SK-N-SH (cell line): ENCODE results near the gene RAVER2. TPM values are rescaled to one million over a fixed set of nuclear protein-coding genes. Genes with fewer than 3 reads are reported as not detected.

Source experiments
- CTCF ChIA-PET: fragments of 300-600, 350-600 bp; formaldehyde crosslinking; extraction: SDS; loops from one replicate; lab custom pipeline; 2021; lab: Yijun Ruan, JAX
- POLR2A ChIA-PET: fragments of 350-600 bp; sonication (Branson Sonifier 250); formaldehyde crosslinking; extraction: SDS; loops from one replicate; lab custom pipeline; 2020; ENCODE audit warnings: antibody characterized with exemption, inconsistent platforms; lab: Yijun Ruan, JAX
- DNase-seq: peaks from one replicate; pipeline ENCODE4 v3.0.0; 2012
- H2AFZ ChIP-seq: fragments of 200-600 bp; sonication (generic); 2 replicates; pipeline ENCODE4 v1.8.1; 2016; ENCODE audit warnings: antibody characterized with exemption, mild to moderate bottlenecking, low read depth
- H3F3A ChIP-seq: fragments of 200-600 bp; sonication (generic); replicated peaks from 2 replicates; pipeline ENCODE3; 2016; ENCODE audit warnings: antibody characterized with exemption, mild to moderate bottlenecking; ENCODE audit not compliant: insufficient read depth
- H3K27ac ChIP-seq, 2 experiments: fragments of 200-500 bp in 1 of 2; fragments of 200-600 bp in 1 of 2; sonication (Bioruptor generic) in 1 of 2; sonication (generic), shearing (Covaris generic) in 1 of 2; 2 replicates each; pipeline versions ENCODE4 v1.5.1 to v1.6.1; 2014 to 2016; ENCODE audit warnings: low read depth in 2 of 2, inconsistent platforms in 1 of 2, low read length in 1 of 2, mild to moderate bottlenecking in 1 of 2, mixed read lengths in 1 of 2
- H3K27me3 ChIP-seq: fragments of 200-600 bp; sonication (generic), shearing (Covaris generic); 2 replicates; pipeline ENCODE4 v1.6.1; 2016; ENCODE audit warnings: mixed run types; ENCODE audit not compliant: insufficient read depth
- H3K36me3 ChIP-seq, 2 experiments: fragments of 200-500 bp in 1 of 2; fragments of 200-600 bp in 1 of 2; sonication (Bioruptor generic) in 1 of 2; sonication (generic) in 1 of 2; replicated peaks in 1 of 2; 2 replicates each; pipeline versions ENCODE3 to v1.5.1; 2014 to 2016; ENCODE audit warnings: low read length in 1 of 2, mild to moderate bottlenecking in 1 of 2; ENCODE audit not compliant: insufficient read depth in 2 of 2, control insufficient read depth in 1 of 2
- H3K4me1 ChIP-seq, 2 experiments: fragments of 200-500 bp in 1 of 2; fragments of 200-600 bp in 1 of 2; sonication (Bioruptor generic) in 1 of 2; sonication (generic), shearing (Covaris generic) in 1 of 2; 2 replicates each; pipeline versions ENCODE4 v1.5.1 to v1.6.1; 2014 to 2016; ENCODE audit warnings: low read depth in 1 of 2, low read length in 1 of 2, mixed run types in 1 of 2; ENCODE audit not compliant: insufficient read depth in 2 of 2, control insufficient read depth in 1 of 2
- H3K4me2 ChIP-seq: fragments of 200-600 bp; sonication (generic), shearing (Covaris generic); 2 replicates; pipeline ENCODE4 v1.6.1; 2017; ENCODE audit warnings: mixed run types
- H3K4me3 ChIP-seq, 2 experiments: fragments of 200-500 bp in 1 of 2; fragments of 200-600 bp in 1 of 2; sonication (Bioruptor generic) in 1 of 2; sonication (generic), shearing (Covaris generic) in 1 of 2; 2 replicates each; pipeline versions ENCODE4 v1.5.1 to v1.8.1; 2014 to 2016; ENCODE audit warnings: low read depth in 2 of 2, inconsistent platforms in 1 of 2, low read length in 1 of 2, mild to moderate bottlenecking in 1 of 2, mixed read lengths in 1 of 2, moderate library complexity in 1 of 2
- H3K79me2 ChIP-seq: fragments of 200-600 bp; sonication (generic); 2 replicates; pipeline ENCODE4 v1.8.1; 2017; ENCODE audit warnings: mild to moderate bottlenecking; ENCODE audit not compliant: insufficient read depth
- H3K9ac ChIP-seq: fragments of 200-600 bp; sonication (generic); 2 replicates; pipeline ENCODE4 v1.6.1; 2017; ENCODE audit warnings: mixed run types
- H3K9me2 ChIP-seq: fragments of 200-600 bp; sonication (generic); 2 replicates; pipeline ENCODE4 v1.6.1; 2017; ENCODE audit warnings: mixed run types
- H3K9me3 ChIP-seq: fragments of 200-600 bp; sonication (generic); 2 replicates; pipeline ENCODE4 v1.6.1; 2017; ENCODE audit warnings: mixed run types, mild to moderate bottlenecking, moderate library complexity
- H4K20me1 ChIP-seq: fragments of 200-600 bp; sonication (generic); 2 replicates; pipeline ENCODE4 v1.6.1; 2017; ENCODE audit warnings: mild to moderate bottlenecking, mixed run types; ENCODE audit not compliant: insufficient read depth
- CHD2 ChIP-seq: fragments of 150-350 bp; IDR thresholded peaks from 2 replicates; pipeline ENCODE4 v1.6.1; 2018; ENCODE audit warnings: low read length; ENCODE audit not compliant: partially characterized antibody
- EZH2phosphoT487 ChIP-seq: fragments of 200-600 bp; sonication (generic); IDR thresholded peaks from 2 replicates; pipeline ENCODE4 v1.6.1; 2017; ENCODE audit warnings: low read depth, mixed run types, mild to moderate bottlenecking, antibody characterized with exemption, moderate library complexity, borderline replicate concordance
- FOXJ3 ChIP-seq: sonication (generic); formaldehyde crosslinking; IDR thresholded peaks from 2 replicates; pipeline ENCODE4 v1.5.1; 2020; ENCODE audit warnings: mild to moderate bottlenecking, missing genetic modification reagents
- GABPA ChIP-seq: IDR thresholded peaks from 2 replicates; pipeline ENCODE4 v1.4.0; 2012; ENCODE audit warnings: low read depth, mild to moderate bottlenecking
- JUND ChIP-seq: IDR thresholded peaks from 2 replicates; pipeline ENCODE4 v1.4.0; 2012
- NRF1 ChIP-seq: IDR thresholded peaks from 2 replicates; pipeline ENCODE4 v1.6.1; 2012; ENCODE audit warnings: low read depth, mild to moderate bottlenecking, low read length
- POLR2AphosphoS5 ChIP-seq: IDR thresholded peaks from 2 replicates; pipeline ENCODE4 v1.6.1; 2012; ENCODE audit warnings: low read depth, low read length
- RFX5 ChIP-seq: IDR thresholded peaks from 2 replicates; pipeline ENCODE4 v1.6.1; 2012; ENCODE audit warnings: mild to moderate bottlenecking, improper control_type of control experiment, low read length
- TAF1 ChIP-seq: IDR thresholded peaks from 2 replicates; pipeline ENCODE4 v1.6.1; 2012; ENCODE audit warnings: low read depth, mild to moderate bottlenecking, low read length, moderate library complexity, borderline replicate concordance
- TEAD4 ChIP-seq: IDR thresholded peaks from 2 replicates; pipeline ENCODE4 v1.4.0; 2012; ENCODE audit warnings: mild to moderate bottlenecking, borderline replicate concordance; ENCODE audit not compliant: insufficient read depth
- YY1 ChIP-seq: IDR thresholded peaks from 2 replicates; pipeline ENCODE4 v1.4.0; 2012; ENCODE audit warnings: low read depth, mild to moderate bottlenecking
- WGBS: methylation state at CpG from one replicate; pipeline ENCODE4 v1.1.6; 2017; ENCODE audit warnings: low lambda C conversion rate; 5-methylcytosine and 5-hydroxymethylcytosine counted together
- polyA plus RNA-seq, 3 experiments: library from polyadenylated mRNA; depleted of rRNA; stranded (reverse); fragments of >200 nt; gene quantifications; 2 replicates each; pipeline ENCODE4 v1.2.3, GENCODE V29; 2012
- TF ChIP-seq, protein P1 (sequence below): fragments of 150-350 bp; IDR thresholded peaks from 2 replicates; pipeline ENCODE4 v1.6.1; 2016; ENCODE audit warnings: mild to moderate bottlenecking, low read depth, low read length
- TF ChIP-seq, protein P2 (sequence below): IDR thresholded peaks from 2 replicates; pipeline ENCODE4 v1.6.1; 2012; ENCODE audit warnings: mild to moderate bottlenecking, low read depth, low read length, moderate library complexity
- TF ChIP-seq, protein P3 (sequence below): IDR thresholded peaks from 2 replicates; pipeline ENCODE4 v1.4.0; 2012; ENCODE audit warnings: low read depth, borderline replicate concordance

RAVER2 gene
- polyA plus RNA-seq, 1 of the 3 experiments (the other 2 are of a cell fraction), result 7.3 TPM

DNA sequence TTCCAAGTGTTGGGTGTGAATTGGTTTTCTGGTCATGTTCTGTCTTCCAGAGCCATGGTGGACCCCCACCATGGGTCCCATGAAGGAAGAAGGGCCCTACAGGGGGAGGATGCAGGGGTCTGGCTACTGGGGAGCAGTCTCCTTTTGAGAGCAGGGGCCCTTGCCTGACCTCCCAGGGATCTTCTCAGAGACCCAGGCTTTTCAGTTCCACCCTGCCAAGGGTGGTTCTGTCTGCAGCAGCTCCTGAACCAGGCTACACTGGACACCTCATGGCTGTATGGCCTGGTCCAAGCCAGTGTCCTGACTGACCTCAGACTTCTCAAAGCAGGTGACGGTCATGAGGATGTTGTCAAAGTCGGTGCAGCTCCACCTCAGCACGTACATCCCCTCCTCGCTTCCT is 112.5 kb downstream of the RAVER2 start:
- Histone ChIP-seq H3K4me2 (no peak overlapping the region), H3F3A (no peaks in the 10 kb centered on the region), H3K4me1 (no peaks in the 10 kb centered on the region; a peak in 1 of 4 replicates), H3K9ac (no peak overlapping the region), H2AFZ (no peak overlapping the region), H3K9me2 (no peaks in the 10 kb centered on the region), H3K79me2 (no peaks in the 10 kb centered on the region), H3K27me3 (no peaks in the 10 kb centered on the region), H3K27ac (no peak overlapping the region), H3K36me3 (peaks cover 45 to 71% of the 10 kb centered on the region in 2 experiments), H3K4me3 (no peak overlapping the region), H4K20me1 (no peaks in the 10 kb centered on the region), H3K9me3 (no peaks in the 10 kb centered on the region)
- 98% methylated on average over 4 of the region's 4 CpGs for WGBS
- ChIA-PET CTCF (interaction anchor here (1.0 kb wide), 1 partner anchor 11 kb away, joined by 3 read pairs; no protein-coding TSS in a partner anchor), POLR2A (no interaction called here)
- DNase-seq, result no peak
- TF ChIP-seq FOXJ3 (no peak), JUND (no peak), RFX5 (no peak), YY1 (no peak), EZH2phosphoT487 (no peak), GABPA (no peak), CHD2 (no peak), NRF1 (no peak), TEAD4 (no peak), TAF1 (no peak), POLR2AphosphoS5 (no peak)
- TF ChIP-seq, protein P1, sequence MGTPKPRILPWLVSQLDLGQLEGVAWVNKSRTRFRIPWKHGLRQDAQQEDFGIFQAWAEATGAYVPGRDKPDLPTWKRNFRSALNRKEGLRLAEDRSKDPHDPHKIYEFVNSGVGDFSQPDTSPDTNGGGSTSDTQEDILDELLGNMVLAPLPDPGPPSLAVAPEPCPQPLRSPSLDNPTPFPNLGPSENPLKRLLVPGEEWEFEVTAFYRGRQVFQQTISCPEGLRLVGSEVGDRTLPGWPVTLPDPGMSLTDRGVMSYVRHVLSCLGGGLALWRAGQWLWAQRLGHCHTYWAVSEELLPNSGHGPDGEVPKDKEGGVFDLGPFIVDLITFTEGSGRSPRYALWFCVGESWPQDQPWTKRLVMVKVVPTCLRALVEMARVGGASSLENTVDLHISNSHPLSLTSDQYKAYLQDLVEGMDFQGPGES, result no peak
- TF ChIP-seq, protein P2, sequence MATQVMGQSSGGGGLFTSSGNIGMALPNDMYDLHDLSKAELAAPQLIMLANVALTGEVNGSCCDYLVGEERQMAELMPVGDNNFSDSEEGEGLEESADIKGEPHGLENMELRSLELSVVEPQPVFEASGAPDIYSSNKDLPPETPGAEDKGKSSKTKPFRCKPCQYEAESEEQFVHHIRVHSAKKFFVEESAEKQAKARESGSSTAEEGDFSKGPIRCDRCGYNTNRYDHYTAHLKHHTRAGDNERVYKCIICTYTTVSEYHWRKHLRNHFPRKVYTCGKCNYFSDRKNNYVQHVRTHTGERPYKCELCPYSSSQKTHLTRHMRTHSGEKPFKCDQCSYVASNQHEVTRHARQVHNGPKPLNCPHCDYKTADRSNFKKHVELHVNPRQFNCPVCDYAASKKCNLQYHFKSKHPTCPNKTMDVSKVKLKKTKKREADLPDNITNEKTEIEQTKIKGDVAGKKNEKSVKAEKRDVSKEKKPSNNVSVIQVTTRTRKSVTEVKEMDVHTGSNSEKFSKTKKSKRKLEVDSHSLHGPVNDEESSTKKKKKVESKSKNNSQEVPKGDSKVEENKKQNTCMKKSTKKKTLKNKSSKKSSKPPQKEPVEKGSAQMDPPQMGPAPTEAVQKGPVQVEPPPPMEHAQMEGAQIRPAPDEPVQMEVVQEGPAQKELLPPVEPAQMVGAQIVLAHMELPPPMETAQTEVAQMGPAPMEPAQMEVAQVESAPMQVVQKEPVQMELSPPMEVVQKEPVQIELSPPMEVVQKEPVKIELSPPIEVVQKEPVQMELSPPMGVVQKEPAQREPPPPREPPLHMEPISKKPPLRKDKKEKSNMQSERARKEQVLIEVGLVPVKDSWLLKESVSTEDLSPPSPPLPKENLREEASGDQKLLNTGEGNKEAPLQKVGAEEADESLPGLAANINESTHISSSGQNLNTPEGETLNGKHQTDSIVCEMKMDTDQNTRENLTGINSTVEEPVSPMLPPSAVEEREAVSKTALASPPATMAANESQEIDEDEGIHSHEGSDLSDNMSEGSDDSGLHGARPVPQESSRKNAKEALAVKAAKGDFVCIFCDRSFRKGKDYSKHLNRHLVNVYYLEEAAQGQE, result no peak
- TF ChIP-seq, protein P3, sequence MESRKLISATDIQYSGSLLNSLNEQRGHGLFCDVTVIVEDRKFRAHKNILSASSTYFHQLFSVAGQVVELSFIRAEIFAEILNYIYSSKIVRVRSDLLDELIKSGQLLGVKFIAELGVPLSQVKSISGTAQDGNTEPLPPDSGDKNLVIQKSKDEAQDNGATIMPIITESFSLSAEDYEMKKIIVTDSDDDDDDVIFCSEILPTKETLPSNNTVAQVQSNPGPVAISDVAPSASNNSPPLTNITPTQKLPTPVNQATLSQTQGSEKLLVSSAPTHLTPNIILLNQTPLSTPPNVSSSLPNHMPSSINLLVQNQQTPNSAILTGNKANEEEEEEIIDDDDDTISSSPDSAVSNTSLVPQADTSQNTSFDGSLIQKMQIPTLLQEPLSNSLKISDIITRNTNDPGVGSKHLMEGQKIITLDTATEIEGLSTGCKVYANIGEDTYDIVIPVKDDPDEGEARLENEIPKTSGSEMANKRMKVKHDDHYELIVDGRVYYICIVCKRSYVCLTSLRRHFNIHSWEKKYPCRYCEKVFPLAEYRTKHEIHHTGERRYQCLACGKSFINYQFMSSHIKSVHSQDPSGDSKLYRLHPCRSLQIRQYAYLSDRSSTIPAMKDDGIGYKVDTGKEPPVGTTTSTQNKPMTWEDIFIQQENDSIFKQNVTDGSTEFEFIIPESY, result no peak
